Fibroblast of lung (primary cell): ENCODE results near the gene CCDC14.
A peak's percentile ranks its signal among the peaks of the same experiment; 100 is the strongest.

Experiments used
- EZH2 ChIP-seq: IDR thresholded peaks from 2 replicates; pipeline ENCODE4 v1.5.1; 2012; ENCODE audit warnings: low read length, control low read depth, mild to moderate bottlenecking; ENCODE audit errors: missing control alignments
- TF ChIP-seq, protein P1 (sequence below), 2 donors: IDR thresholded peaks in 1 of 2; conservative IDR thresholded peaks in 1 of 2; 1 replicate in 1 of 2; 2 replicates in 1 of 2; pipeline ENCODE4 v1.5.1; 2011 to 2012; ENCODE audit warnings: low read length in 2 of 2, control low read depth in 1 of 2, inconsistent platforms in 1 of 2, low read depth in 1 of 2, mild to moderate bottlenecking in 1 of 2

DNA sequence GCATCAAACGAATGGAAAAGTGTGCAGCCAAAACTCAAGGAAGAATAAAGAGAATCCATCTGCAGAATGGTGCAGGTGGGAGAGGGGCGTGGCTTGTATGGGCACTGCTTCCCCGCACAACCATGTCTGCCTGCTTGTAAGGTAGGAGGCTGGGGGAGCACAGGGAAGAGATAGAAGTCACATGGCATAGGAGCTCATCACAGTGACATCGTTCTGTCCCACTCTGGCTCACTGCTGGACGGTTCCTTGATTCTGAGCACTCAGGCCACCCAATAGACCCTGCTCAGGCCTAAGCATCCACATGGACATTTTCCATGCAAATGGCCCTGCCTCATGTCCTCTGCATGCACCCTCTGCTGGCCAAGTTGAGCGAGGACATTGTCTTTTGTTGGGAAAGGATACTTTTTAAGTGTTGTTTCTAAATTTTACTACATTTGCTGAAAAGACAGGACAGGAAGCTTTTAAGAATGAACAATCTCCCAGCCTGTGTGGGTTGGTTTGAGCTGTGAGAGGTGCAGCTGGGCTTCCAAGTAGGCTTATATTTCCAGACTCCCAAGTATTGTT is 79.9 kb downstream of the CCDC14 start:
- TF ChIP-seq, protein P1, sequence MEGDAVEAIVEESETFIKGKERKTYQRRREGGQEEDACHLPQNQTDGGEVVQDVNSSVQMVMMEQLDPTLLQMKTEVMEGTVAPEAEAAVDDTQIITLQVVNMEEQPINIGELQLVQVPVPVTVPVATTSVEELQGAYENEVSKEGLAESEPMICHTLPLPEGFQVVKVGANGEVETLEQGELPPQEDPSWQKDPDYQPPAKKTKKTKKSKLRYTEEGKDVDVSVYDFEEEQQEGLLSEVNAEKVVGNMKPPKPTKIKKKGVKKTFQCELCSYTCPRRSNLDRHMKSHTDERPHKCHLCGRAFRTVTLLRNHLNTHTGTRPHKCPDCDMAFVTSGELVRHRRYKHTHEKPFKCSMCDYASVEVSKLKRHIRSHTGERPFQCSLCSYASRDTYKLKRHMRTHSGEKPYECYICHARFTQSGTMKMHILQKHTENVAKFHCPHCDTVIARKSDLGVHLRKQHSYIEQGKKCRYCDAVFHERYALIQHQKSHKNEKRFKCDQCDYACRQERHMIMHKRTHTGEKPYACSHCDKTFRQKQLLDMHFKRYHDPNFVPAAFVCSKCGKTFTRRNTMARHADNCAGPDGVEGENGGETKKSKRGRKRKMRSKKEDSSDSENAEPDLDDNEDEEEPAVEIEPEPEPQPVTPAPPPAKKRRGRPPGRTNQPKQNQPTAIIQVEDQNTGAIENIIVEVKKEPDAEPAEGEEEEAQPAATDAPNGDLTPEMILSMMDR (conservative IDR thresholded peaks at IDR 0.05 in 1 of 2, IDR thresholded peaks at IDR 0.05 in 1 of 2; ENCODE audit: low read depth in 1 of 2, low read length in 2 of 2) = peak; percentile 54 to 78
- no peak for TF ChIP-seq EZH2
